Measurements from ENCODE around the gene PDE5A. TPM values are rescaled to one million over a fixed set of nuclear protein-coding genes. Genes with fewer than 3 reads are reported as not detected.
A peak's percentile ranks its signal among the peaks of the same experiment; 100 is the strongest.
"Not testable (repeated sequence)": the region's sequence is repeated elsewhere in the genome, so short reads cannot be mapped to it uniquely, and the experiment has no call there.

PDE5A gene
- 1 to 10 TPM; 1.1 to 2.2 (median 1.3) TPM for polyA plus RNA-seq

- peak within 1 kb of the TSS; percentile 86 to 95 (median 92) for H3K4me3 Mint-ChIP-seq
- H3K36me3 Mint-ChIP-seq, result no peaks in the 10 kb centered on the region
- peaks cover 20 to 26% of the 10 kb centered on the region in 2 donors for H3K4me1 Mint-ChIP-seq
- peaks cover 0 to 1% (median 0%) of the 10 kb centered on the region in 6 donors for H3K9me3 Mint-ChIP-seq
- peak; percentile 56 to 63 (median 60) for DNase-seq
- peak within 1 kb of the TSS in 5 of 6 donors; percentile 34 to 87 (median 60) for H3K27ac Mint-ChIP-seq
- peaks cover 5 to 25% (median 13%) of the 10 kb centered on the region in 3 donors for H3K27me3 Mint-ChIP-seq (ENCODE audit: low read depth in 3 of 3)
Measured at GRCh38 chr4:119628281-119629141, at the start of gene PDE5A. Gene PDE5A (minus strand): TSS chr4:119628804. CDS start chr4:119628671, 133 bp downstream.

DNA sequence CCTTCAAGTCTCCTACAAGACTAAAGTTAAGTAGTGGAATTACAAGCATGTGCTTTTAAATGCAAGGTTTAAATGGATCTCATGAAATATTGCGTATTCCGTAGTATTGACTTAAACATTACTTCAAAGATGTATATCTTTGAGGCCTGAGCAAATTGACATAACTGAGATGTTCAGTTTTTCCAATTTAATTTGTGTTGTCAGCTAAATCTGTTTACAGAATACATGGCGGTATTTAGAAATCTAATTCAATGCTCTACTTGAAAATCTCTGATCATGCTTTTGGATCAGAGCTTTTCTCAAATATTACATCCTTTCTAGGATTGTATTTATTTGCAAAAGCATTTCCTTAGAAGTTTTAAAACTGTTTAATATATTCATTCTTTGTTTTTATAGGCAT lies 47.5 kb upstream of the PDE5A start:
- Mint-ChIP-seq H3K9me3 (no peaks in the 10 kb centered on the region), H3K27me3 (ENCODE audit: low read depth in 3 of 3) (peaks cover 0 to 5% (median 0%) of the 10 kb centered on the region in 3 donors), H3K36me3 (no peaks in the 10 kb centered on the region), H3K27ac (no peak overlapping the region), H3K4me3 (no peak overlapping the region), H3K4me1 (no peaks in the 10 kb centered on the region)
- no peak for DNase-seq

GRCh38 chr4:119675391-119675790 lies 46.8 kb upstream of the PDE5A start:
- no peaks in the 10 kb centered on the region for H3K4me1 Mint-ChIP-seq
- H3K9me3 Mint-ChIP-seq, result no peaks in the 10 kb centered on the region
- no peak overlapping the region for H3K4me3 Mint-ChIP-seq
- no peaks in the 10 kb centered on the region for H3K36me3 Mint-ChIP-seq
- H3K27ac Mint-ChIP-seq, result no peak overlapping the region
- DNase-seq, result no peak
- peaks cover 0 to 2% (median 0%) of the 10 kb centered on the region in 3 donors for H3K27me3 Mint-ChIP-seq (ENCODE audit: low read depth in 3 of 3)

GRCh38 chr4:119672938-119673337 lies 44.3 kb upstream of the PDE5A start:
- Mint-ChIP-seq H3K4me3 (no peak overlapping the region), H3K27ac (no peak overlapping the region), H3K36me3 (no peaks in the 10 kb centered on the region), H3K27me3 (ENCODE audit: low read depth in 3 of 3) (peaks cover 0 to 3% (median 0%) of the 10 kb centered on the region in 3 donors), H3K9me3 (no peaks in the 10 kb centered on the region), H3K4me1 (no peaks in the 10 kb centered on the region)
- DNase-seq, result no peak

- Mint-ChIP-seq H3K9me3 (no peaks in the 10 kb centered on the region), H3K4me3 (no peak overlapping the region), H3K27me3 (ENCODE audit: low read depth in 3 of 3) (peaks cover 0 to 3% (median 0%) of the 10 kb centered on the region in 3 donors), H3K27ac (no peak overlapping the region), H3K4me1 (no peaks in the 10 kb centered on the region), H3K36me3 (no peaks in the 10 kb centered on the region)
- no peak for DNase-seq
Measured at GRCh38 chr4:119672086-119672485, 43.5 kb upstream of the PDE5A start.

GRCh38 chr4:119671205-119671604 lies 42.6 kb upstream of the PDE5A start:
- peaks cover 0 to 3% (median 0%) of the 10 kb centered on the region in 3 donors for H3K27me3 Mint-ChIP-seq (ENCODE audit: low read depth in 3 of 3)
- no peaks in the 10 kb centered on the region for H3K36me3 Mint-ChIP-seq
- H3K4me1 Mint-ChIP-seq, result no peaks in the 10 kb centered on the region
- no peaks in the 10 kb centered on the region for H3K9me3 Mint-ChIP-seq
- no peak overlapping the region for H3K27ac Mint-ChIP-seq
- H3K4me3 Mint-ChIP-seq, result no peak overlapping the region
- DNase-seq, result no peak

DNA sequence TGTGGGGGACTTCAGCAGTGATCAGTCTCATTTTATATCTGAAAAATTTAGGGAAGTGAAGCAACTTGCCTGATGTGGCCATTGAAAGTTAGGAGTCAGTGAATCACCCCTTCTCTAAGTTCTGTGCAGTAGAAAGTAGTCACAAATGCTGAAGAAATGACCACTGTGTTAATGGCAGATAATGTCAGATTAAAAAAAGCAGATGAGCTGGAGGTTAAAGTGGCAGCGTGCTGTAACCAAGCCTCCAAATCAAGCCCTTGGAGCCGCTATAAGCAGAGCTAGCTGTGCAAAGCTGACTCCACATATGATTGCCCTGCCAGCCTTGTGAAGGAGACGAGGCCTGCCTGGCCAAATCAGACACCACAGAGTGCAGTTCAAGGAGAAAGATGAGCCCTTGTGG lies 39.2 kb upstream of the PDE5A start:
- DNase-seq, result no peak
- Mint-ChIP-seq H3K27me3 (ENCODE audit: low read depth in 3 of 3) (peaks cover 0 to 8% (median 1%) of the 10 kb centered on the region in 3 donors), H3K4me3 (no peak overlapping the region), H3K36me3 (no peaks in the 10 kb centered on the region), H3K9me3 (no peaks in the 10 kb centered on the region), H3K27ac (no peak overlapping the region), H3K4me1 (no peaks in the 10 kb centered on the region)

GRCh38 chr4:119666653-119667091 lies 38.1 kb upstream of the PDE5A start:
- Mint-ChIP-seq H3K27me3 (ENCODE audit: low read depth in 3 of 3) (peaks cover 0 to 8% (median 1%) of the 10 kb centered on the region in 3 donors), H3K27ac (no peak overlapping the region), H3K36me3 (no peaks in the 10 kb centered on the region), H3K4me1 (no peaks in the 10 kb centered on the region), H3K4me3 (no peak overlapping the region), H3K9me3 (no peaks in the 10 kb centered on the region)
- no peak for DNase-seq

- Mint-ChIP-seq H3K4me1 (no peaks in the 10 kb centered on the region), H3K9me3 (no peaks in the 10 kb centered on the region), H3K27me3 (ENCODE audit: low read depth in 3 of 3) (peaks cover 0 to 13% (median 1%) of the 10 kb centered on the region in 3 donors)
Measured at GRCh38 chr4:119665752-119666151, 37.1 kb upstream of the PDE5A start.

DNA sequence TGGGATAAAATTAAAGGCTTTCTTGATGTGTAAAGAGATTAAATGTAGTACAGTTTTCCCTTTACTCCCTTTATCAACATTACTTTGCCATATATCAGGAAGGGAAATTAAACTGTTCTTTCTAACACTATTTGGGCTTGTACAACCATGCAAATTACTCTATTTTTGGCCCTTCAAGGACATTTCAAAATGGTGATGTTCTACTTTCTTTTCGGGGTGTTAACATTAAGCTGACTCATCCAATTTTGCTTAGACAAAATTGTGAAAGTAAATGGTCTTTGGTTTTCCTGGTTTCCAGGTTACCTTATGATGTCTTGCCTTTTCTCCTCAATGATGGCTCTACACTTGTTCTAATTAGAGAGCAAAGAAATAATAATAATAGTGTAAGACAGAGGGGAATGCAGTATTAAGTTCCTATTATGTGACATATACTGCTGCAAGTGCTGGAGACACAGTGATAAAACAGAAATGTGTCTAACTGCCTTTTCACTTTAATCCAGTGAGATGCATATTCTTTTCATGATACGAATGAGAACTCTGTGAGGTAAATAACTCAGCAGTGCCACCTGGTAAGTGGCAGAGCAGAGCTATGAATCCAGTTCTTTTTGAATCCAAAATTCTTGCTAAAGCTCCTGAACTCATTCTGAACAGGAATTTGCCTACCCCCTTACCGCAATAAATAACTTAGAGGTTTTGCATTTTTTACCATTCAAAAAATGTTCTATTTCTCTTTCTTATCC lies 35.7 kb upstream of the PDE5A start:
- H3K4me1 Mint-ChIP-seq, result no peaks in the 10 kb centered on the region
- peaks cover 0 to 13% (median 1%) of the 10 kb centered on the region in 3 donors for H3K27me3 Mint-ChIP-seq (ENCODE audit: low read depth in 3 of 3)
- H3K36me3 Mint-ChIP-seq, result no peaks in the 10 kb centered on the region
- H3K27ac Mint-ChIP-seq, result no peak overlapping the region
- no peak for DNase-seq
- no peaks in the 10 kb centered on the region for H3K9me3 Mint-ChIP-seq
- no peak overlapping the region for H3K4me3 Mint-ChIP-seq

More at GRCh38 chr4:119665752-119666151, 37.1 kb upstream of the PDE5A start:
- no peak overlapping the region for H3K27ac Mint-ChIP-seq
- H3K4me3 Mint-ChIP-seq, result no peak overlapping the region
- no peak for DNase-seq
- H3K36me3 Mint-ChIP-seq, result no peaks in the 10 kb centered on the region

DNA sequence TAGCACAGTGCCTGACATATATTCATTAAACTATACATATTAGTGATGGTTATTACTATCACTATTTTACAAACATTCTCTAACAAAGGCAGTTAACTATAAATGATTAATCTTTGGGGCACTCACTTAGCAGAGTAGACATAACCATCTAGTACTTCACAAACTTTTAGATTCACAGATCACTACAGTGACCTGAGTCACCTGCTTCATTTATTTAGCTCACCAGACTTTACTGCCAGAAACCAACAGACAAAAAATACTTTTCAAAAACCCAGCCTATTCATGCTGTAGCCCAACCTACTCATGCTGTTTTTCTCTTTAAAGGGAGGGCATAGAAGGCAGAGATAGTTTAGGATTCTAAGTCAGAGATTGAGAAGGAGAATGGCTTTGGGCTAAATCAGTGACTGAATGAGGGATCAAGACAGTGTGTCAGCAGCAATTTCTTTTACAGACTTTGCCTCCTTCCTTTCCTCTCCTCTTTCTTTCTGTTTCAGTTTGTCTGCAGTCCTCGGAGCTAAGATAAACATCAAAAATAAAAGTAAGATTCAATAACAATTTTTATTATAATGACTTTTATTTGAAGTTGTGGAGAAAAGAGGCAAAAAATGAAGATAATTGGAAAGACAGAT lies 34.7 kb upstream of the PDE5A start:
- Mint-ChIP-seq H3K27ac (no peak overlapping the region), H3K4me1 (no peaks in the 10 kb centered on the region), H3K36me3 (no peaks in the 10 kb centered on the region), H3K27me3 (ENCODE audit: low read depth in 3 of 3) (peaks cover 0 to 13% (median 0%) of the 10 kb centered on the region in 3 donors), H3K4me3 (no peak overlapping the region), H3K9me3 (no peaks in the 10 kb centered on the region)
- no peak for DNase-seq

GRCh38 chr4:119662612-119663011 lies 34.0 kb upstream of the PDE5A start:
- DNase-seq, H3K27ac Mint-ChIP-seq, H3K4me1 Mint-ChIP-seq, H3K4me3 Mint-ChIP-seq, H3K36me3 Mint-ChIP-seq, H3K9me3 Mint-ChIP-seq: not testable (repeated sequence)
- peaks cover 0 to 13% (median 0%) of the 10 kb centered on the region in 3 donors for H3K27me3 Mint-ChIP-seq (ENCODE audit: low read depth in 3 of 3)

GRCh38 chr4:119661231-119661630 lies 32.6 kb upstream of the PDE5A start:
- no peak overlapping the region for H3K27ac Mint-ChIP-seq
- H3K36me3 Mint-ChIP-seq, result no peaks in the 10 kb centered on the region
- H3K27me3 Mint-ChIP-seq (ENCODE audit: low read depth in 3 of 3), result peaks cover 0 to 13% (median 0%) of the 10 kb centered on the region in 3 donors
- DNase-seq, result no peak
- H3K9me3 Mint-ChIP-seq, result no peaks in the 10 kb centered on the region
- H3K4me3 Mint-ChIP-seq, result no peak overlapping the region
- H3K4me1 Mint-ChIP-seq, result no peaks in the 10 kb centered on the region

- peaks cover 0 to 6% (median 0%) of the 10 kb centered on the region in 3 donors for H3K27me3 Mint-ChIP-seq (ENCODE audit: low read depth in 3 of 3)
- H3K4me3 Mint-ChIP-seq, result no peak overlapping the region
- no peaks in the 10 kb centered on the region for H3K9me3 Mint-ChIP-seq
- no peaks in the 10 kb centered on the region for H3K36me3 Mint-ChIP-seq
- no peaks in the 10 kb centered on the region for H3K4me1 Mint-ChIP-seq
- no peak for DNase-seq
- no peak overlapping the region for H3K27ac Mint-ChIP-seq
Measured at GRCh38 chr4:119659576-119659975, 31.0 kb upstream of the PDE5A start.

Data from immature natural killer cell (primary cell).